CD4-positive, alpha-beta T cell treated with Interleukin-15 for 1 hour (primary cell): ENCODE data around the gene PIGK.

Source experiments
- DNase-seq: peaks from one replicate; pipeline ENCODE4 v3.0.0-alpha.2; 2020

PIGK gene

DNA sequence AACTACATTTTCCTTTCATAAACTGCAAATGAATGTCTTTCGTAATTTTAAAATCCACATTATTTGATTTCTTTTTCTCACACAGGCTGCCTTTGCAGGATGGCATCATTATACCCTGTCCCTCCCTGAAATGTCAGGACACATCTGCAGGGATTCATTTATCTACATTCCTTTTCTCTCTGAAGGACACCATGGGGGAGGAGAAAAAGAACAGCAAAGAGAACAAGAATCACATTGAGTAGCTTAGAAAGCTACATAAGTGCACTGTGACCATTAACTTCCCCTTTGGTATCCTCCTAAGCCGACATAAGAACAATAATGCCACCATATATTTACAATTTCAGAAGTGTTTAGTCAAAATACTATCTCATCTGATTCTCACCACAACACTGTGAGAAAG, 129.5 kb downstream of the PIGK start:
- DNase-seq = no peak

DNA sequence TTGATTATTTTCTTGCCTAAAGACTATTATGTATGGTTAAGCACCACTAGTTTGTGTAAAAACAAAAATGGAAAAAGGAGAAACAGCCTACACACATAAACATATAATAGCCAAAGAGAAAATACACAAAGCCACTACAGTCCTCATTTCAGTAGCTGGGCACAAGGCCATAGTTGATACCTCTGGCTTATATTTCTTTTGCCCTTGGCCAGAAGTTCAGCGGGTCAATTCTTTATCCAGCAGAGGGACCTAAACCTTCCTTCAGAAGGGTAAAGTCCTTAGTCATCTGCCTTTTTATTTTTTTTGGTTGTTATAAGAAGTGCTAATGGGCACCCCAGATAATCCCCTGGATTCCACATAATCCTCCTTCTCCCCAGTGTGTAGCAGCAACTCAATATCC, 134.1 kb downstream of the PIGK start:
- no peak for DNase-seq

DNA sequence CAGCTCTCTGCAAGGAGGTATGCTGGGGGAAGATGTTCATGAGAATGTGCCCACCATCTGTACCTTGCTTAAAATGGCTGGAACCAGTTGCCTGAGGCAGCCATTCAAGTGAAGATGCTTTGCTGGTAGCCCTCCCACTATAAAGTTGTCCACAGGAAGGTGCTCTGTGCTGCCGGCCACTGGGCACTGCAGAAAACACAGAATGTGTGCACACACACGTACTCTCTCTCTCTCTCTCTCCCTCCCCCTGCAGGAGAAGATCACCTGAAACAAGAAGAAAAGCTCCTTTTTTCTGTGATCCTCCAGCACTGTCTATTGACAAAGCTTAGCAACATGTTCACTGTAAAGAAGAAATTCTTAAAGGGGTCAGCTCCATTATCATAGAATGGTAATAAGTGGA, 134.8 kb downstream of the PIGK start:
- DNase-seq = no peak

DNA sequence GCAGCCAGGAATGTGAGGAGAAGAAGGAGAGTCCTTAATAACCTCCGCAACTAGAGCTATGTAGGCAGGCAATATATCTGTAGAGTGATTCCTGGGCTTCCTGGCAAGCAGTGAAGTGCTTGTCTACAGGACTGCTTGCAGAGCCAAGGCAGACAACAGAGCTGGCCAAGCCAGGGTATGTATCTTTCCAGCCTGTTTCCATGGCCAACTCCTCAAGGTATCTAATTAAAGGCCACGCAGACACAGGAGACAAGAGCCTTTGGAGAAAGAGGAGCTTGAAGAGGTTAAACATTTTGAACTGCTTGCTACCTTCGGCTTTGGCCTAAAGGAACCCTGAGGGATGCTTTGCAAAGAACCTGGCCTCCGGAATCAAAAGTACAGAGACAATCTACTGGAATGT, 137.4 kb downstream of the PIGK start:
- no peak for DNase-seq

DNA sequence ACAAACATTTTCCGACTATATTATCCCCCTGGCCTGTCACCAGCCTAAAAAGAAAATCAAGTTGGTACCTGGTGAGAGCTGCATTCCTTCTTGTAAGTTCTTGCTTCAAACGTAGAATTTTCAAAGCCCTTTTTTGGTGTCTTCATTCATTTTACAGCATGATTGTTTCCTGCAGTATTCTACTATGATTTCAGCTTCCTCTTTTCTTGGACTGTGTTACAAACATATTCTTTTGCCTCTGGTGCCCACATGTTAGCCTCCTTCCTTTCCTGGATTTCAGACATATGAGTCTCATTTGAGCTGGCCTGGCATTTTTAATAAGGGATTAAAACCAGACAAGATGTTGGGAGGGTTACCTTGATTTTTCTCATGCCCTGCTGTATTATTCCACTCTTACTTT, 142.5 kb downstream of the PIGK start:
- no peak for DNase-seq

DNA sequence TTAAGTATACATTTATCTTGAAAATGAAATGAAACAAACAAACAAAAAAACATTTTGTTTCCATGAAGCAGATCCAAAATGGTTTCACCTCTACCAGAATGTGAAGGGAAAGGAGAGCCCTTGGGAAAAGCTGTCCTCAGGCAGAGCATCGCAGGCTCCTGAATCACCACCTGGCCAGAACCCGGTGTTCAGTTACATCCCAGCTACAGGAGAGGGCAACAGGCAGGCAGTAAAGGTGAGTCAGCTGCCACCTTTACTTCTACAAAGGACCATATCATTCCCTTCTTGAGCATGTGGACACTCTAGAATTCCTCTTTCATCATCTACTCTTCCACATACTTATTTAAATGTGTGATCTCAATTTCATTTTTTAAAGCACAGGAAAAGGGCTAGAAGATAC, 151.2 kb downstream of the PIGK start:
- DNase-seq = no peak

DNA sequence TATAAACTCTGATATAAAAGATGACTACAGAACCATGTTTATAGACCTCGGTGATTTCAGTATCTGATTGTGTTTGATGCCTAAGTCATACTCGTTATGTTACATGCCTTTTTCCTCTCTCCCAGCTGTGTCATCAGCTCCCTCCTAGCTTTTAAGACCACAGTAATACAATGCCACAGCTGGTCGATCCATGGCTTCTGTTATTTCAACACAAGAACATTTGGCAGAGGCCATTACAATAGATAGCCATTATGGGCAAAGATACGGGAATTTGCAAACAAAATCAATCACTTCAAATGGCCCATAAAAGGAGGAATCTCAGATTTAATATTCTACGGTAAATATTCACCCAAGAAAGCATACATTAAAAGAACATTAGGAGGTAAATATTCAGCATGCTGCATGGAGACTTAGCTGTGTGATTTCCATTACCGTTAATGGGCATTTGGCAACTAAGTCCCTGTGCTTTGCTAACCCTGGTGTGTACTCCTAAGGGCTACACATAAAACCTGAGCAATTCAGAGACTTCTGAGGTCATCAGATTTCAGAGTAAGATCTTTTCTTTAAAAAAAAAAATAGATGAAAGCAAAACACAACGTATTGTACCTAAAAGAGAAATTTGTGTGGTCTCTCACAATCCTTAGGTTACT, 153.4 kb downstream of the PIGK start:
- no peak for DNase-seq

DNA sequence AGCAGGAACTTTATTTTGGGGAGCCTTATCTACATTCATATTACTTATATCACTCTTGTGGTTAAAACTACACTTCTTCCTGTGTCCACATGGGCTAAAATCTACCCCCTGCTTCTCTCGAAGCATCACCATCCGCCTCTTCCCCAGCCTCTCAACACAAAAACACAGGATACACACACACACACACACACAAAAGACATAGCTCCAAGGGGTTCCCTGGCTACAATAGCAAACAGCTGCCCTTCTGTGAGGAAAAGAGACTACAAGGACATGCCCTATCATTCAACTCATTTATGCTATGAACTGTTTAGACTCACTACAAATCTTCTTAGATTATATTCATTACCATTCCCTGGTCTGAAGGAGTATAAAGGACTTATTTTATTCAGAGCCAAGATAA, 155.0 kb downstream of the PIGK start:
- DNase-seq = no peak

DNA sequence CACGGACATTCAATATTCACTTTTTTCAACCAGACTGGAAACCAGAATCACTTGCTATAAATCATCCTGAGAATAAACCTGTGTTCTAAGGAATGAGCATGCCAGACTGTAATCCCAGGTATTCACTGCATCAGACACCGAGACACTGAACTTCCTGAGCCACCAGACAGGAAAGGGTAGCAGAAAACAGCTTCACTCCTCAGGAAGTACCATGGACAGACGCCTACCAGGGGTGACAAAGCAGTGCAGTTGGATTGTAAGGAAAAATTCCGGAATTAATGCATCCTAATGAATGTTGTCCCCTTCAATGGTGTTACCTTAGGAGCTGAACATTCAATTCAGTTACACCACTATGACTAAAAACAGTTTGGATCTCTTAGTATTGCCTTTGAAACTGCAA, 156.1 kb downstream of the PIGK start:
- DNase-seq = no peak

DNA sequence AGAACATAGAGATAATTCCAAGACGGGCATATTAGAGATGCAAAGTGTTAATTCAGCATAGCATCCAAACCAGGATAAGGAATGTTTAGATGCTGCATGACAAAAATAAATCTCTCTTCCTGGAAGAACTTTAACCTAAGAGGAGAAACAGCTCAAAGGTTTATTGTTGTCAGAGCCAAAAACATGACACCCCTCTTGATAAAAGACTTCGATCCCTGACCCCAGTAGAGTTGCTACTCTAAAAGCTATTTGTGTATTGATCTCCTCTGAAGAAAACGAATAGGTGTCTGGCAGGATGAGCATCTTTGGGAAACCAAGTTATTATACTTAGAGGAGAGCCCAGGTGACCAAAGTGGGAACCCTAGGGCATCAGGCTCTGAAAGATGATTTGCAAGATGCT, 158.1 kb downstream of the PIGK start:
- DNase-seq = no peak

DNA sequence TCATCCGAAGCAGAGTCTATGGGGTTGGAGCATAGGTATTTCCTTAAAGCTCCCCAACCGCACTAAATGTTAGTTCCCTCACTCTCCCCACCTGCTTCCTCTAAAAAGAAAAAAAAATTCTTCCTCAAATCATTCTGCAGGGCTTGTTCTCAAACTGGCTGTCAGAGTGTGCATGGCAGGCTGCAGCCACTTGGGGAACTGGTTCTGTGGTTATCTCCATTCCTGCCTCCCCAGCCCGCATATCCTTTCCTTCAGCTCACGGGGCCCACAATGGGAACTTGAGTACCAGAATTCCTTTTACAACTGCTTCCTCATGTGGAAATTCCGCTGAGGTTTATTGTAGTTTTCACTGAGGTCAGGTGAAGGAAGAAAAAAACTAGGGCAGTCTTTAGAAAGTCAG, 159.2 kb downstream of the PIGK start:
- DNase-seq = no peak

DNA sequence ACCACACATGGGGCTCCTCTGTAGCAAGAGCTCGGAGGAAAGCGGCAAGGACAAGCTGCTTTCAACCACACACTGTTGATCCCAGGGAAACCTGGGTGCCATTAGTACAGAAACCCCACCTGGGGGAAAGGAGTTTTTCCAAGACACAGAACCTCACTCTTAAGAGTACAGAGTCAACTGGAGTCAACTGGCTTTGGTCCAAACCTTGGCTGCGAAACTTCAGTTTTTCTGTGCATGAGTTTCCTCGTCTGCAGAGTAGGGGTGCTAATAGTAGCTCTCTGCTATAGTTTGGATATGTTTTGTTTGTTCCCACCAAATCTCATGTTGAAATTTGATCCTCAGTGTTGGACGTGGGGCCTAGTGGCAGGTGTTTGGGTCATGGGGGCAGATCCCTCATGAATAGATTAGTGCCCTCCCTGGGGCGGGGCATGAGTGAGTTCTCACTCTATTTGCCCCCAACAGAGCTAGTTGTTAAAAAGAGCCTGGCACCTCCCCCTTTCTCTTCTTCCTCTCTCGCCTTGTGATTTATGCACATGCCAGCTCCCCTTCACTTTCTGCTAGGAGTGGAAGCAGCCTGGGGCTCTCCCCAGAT, 161.1 kb downstream of the PIGK start:
- no peak for DNase-seq

DNA sequence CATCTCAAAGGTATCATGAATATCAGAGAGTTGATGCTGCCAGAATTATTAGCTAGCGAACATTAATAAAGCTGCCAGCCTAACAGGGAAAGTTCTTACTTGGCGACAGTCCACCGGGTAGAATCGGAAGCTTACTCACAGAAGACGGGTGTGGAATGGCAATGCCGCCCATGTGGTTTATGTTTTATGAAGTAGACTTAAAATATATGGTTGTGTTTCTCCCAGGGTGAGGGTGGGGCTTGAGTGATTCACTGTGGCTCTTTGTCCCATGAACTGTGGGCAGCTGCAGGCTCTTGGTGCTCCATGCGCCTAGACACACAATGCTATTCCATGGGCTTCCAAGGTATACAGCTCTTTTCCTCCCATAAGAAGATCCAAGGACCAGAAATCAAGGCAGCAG, 162.7 kb downstream of the PIGK start:
- DNase-seq = no peak

DNA sequence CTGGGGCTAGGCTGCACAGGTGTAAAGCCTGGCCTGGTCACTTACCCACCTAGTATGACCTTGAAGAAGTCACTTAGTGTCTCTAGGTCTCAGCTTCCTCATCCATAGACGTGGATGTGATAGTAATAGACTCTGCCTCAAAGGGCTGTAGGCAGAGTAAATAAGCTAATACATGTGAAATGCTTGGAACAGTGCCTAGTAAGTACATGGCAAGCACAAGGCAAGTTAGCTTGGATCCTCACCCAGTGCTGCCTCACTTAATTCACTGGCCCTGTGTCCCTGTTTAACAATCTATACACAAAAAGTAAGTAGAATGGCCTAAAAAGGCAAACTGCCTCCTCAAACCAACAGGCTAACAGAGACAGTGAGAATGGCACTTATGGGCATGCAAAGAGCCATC, 167.8 kb downstream of the PIGK start:
- DNase-seq = no peak

DNA sequence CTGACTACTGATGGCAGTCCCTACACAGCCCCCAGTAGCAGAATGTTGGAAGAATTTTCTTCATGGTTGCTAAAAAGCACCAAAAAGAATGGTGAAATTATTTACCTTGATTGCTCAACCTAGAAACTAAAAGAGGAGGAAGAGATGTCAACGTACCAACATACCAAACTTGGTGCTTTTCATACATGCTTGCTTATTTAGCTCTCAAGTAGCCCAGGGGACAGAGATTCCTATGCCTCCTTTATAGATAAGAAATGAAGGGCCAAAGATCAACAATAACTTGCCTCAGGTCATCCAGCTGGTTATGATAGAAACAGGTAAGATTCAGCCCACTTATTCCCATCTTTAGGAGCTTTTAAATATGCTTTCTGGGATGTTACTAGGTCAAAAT, 170.6 kb downstream of the PIGK start:
- DNase-seq = no peak

DNA sequence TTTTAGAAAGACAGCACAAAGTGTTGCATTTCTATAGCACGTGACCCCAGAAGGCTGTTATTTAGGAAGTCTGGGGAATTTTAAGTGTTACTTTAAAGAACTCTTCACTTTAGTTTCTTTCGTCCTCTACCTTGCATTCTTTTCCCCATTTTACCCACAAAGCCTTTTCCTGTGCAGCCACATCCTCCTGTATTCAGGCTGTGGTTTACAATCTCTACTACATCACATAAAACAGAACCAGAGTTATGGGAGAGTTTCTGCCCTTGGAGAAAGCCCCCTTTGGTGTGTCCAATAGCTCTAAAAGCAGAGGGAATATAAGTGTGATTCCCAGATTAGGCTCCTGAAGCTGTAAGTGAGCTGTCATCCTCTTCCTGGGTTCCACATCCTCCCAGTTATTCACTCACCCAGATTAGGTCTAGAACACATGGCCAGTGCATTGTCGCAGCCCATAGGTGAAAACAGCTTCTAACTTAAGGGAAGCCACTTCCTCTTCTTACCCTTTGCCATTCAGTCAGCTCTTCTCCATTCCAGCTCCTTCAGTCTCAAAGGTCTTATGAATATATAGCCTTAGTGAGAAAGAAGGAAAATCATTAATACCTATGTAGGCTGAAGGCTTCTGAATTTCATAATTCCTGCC, 171.1 kb downstream of the PIGK start:
- DNase-seq = no peak

DNA sequence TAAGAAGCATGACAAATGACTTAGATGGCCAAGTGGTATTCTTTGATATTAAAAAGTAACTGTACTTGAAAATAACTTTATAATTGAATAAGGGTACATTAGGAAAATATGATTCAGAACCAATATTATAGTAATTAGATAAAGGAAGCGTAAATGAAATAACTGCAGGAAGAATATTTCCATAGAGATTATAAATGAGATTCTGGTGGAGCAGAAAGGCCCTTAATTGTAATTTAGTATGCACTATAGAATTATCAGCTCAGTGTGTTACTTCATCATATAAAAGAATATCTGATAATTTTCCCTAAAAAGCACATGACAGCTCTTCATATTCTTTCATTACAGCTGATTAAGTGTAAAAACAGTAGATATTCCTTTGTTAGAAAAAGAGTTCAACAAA, 171.7 kb downstream of the PIGK start:
- DNase-seq = no peak

DNA sequence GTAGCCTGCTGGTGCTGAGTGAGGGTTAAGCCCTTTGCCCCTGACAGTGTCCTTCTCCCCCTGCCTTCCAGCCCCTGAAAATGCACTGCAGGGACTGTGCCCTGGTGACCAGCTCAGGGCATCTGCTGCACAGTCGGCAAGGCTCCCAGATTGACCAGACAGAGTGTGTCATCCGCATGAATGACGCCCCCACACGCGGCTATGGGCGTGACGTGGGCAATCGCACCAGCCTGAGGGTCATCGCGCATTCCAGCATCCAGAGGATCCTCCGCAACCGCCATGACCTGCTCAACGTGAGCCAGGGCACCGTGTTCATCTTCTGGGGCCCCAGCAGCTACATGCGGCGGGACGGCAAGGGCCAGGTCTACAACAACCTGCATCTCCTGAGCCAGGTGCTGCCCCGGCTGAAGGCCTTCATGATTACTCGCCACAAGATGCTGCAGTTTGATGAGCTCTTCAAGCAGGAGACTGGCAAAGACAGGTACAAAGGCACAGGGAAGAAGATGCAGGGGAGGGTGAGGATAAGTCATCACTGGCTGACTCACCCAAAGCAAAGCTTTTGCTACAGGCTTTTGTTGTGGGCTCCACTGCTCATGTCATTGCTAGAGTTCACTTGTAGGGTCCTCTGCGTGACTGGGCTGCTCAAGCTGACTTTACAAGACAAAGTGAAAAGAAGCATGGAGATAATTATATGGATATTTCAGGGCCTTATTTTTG, 174.9 kb downstream of the PIGK start:
- DNase-seq = no peak

DNA sequence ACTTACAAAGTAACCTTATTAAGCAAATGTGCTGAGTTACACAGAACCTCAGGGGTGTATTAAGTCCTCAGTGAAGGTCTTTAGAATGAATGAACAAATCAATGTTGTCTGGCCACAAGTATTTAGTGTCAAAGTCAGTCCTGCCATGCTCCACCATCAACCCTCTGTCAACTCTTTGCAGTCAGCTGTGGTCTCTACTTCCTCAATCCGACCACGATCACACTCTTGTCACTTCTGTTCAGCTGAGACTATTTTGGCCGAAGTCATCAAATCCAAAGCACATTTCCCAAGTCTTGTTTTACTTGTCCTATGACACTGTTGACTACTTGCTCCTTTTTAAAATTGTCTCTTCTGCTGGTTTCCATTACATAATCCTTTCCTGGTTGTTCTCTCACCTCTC, 178.4 kb downstream of the PIGK start:
- no peak for DNase-seq

DNA sequence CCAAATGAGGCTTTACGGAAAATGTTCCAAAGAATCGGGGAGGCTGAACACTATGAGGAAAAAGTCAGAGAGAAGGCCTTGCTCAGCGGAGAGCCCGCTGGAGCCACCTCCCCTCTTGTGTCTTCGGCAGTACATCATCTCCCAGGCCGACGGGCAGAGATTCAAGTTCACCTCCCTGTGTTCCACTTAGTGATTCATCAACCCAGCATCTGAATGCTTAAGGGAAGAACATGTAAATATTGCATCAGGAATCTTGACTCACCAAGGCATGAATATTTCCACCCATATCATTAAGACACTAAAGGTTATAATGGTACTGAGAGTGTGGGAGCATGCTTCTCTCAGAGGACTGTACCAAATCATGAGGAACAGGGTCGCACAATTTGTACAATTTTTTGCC, 179.5 kb downstream of the PIGK start:
- DNase-seq = no peak

DNA sequence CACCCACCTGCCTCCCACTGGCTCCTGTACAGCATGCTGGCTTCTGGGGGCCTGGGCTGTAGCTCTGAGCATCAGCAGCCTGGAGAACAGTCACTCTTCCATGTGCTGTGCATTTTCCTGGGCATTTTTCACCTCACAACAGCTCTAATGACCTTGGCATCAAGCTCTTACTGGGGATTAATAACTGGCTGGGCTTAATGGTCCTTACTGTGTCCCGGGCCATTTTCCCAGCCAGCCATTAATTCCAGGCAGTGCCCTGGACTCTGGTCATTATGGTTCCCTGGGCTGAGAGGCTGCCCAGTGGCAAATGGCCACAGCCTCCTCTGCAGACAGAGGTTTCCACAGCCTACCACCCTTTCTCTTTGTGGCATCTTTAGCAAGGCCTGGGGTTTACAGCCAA, 180.1 kb downstream of the PIGK start:
- DNase-seq = no peak
